H7 (cell line): ENCODE data around the gene LPP. TPM values are rescaled to one million over a fixed set of nuclear protein-coding genes. Genes with fewer than 3 reads are reported as not detected.

Experiments used
- DNase-seq: peaks from one replicate; pipeline ENCODE4 v3.0.0; 2012
- H3K27me3 ChIP-seq: 2 replicates; pipeline ENCODE4 v1.6.0; 2011; ENCODE audit warnings: mild to moderate bottlenecking, low read length; ENCODE audit not compliant: control insufficient read depth, insufficient read depth
- H3K36me3 ChIP-seq: replicated peaks from 2 replicates; pipeline ENCODE4 v1.5.1; 2011; ENCODE audit warnings: low read length; ENCODE audit not compliant: control insufficient read depth, insufficient read depth
- H3K4me3 ChIP-seq: 2 replicates; pipeline ENCODE4 v1.5.1; 2011; ENCODE audit warnings: low read depth, mild to moderate bottlenecking, control low read depth, low read length, moderate library complexity; ENCODE audit not compliant: insufficient read depth
- total RNA-seq: library from RNA; depleted of rRNA; stranded (reverse); fragments of >200 nt; shearing (Covaris generic); gene quantifications from 2 replicates; pipeline ENCODE4 v1.2.3, GENCODE V29; 2014

LPP gene
- total RNA-seq, 1 experiment from 2014 or later: 14.5 TPM

DNA sequence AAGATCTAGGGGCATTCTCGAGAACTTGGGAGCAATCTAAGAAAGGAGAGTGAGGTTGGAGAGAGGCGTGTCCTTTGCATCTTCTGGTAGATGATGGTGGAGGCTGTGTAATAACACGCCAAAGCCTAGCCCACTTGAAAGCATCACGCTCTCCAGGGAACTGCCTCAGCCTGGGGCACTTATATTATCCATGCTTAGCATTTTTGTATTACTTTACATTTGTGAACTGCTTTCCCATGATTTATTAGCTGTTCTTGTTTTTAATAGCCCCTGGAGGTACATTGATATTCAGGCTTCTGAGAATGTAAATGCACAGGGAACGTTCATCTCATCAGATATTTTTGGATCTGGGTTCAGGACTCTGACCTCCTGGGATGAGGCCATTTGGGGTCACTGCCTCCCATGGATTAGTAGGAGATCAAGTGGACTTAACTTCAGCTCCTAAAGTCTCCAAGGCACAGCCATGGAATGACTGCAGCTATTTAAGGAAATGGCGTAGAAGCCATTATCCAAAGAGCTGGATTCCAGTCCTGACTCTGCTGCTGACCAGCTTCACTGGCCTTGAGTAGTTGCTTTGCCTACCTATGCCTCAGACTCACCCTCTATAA is 124.9 kb downstream of the LPP start:
- H3K36me3 ChIP-seq: no peaks in the 10 kb centered on the region
- H3K27me3 ChIP-seq: no peaks in the 10 kb centered on the region
- no peak for DNase-seq
- H3K4me3 ChIP-seq: no peak overlapping the region

DNA sequence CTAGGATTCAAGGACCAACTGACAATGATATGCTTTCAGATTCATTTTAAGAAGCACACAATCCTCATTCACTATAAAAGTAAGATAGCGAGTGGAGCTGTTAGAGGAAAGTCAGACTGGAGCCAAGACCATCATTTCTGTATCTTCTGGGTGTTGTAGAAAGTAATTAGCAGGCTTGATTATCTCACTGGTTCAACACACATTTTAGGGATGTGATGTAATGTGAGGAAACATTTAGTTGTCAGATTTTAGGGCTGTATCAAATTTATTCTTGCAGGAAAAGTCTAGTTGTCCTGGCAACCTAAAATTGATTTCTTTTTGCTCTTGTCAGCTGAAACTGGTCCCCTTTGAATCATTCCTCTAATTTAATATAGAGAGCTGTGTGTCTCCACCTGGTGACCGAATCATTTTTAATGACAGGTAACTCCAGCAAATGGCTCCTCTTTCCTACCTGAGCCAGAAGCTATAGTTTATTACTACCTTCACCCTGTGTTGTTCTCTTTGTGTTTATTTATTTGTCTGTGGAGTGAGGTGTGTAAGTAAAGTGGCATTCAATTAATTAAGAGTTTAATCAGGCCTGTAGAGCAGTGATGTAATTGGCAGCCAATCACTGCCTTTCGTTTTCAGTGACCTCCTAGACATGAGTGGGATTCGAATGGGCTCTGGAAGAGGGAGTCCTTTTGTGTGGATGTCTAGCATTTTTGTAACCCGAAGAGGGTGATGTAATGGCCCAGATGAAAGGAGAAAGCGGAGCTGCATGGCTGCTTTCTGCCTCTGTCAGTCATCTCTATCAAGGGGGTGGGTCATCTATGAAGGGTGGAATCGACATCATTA is 125.8 kb downstream of the LPP start:
- H3K36me3 ChIP-seq: no peaks in the 10 kb centered on the region
- no peak for DNase-seq
- H3K27me3 ChIP-seq: no peaks in the 10 kb centered on the region
- no peak overlapping the region for H3K4me3 ChIP-seq

DNA sequence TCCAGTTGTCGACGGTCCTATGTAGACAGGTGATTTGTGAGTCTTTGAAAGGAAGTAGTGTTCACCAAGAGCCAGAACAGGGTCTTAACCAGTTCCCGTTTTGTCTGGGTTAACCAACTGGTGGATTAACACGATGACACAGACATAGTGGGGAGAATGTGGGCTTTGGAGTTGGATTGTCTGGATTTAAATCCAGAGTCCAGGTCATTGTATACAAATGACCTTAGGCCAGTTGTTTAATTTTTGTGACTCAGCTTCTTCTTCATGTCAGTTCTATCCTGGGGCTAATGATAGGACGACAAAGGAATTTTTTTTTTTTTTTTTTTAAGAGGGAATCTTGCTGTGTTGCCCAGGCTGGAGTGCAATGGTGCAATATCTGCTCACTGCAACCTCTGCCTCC is 126.7 kb downstream of the LPP start:
- Histone ChIP-seq H3K36me3 (no peaks in the 10 kb centered on the region), H3K27me3 (no peaks in the 10 kb centered on the region), H3K4me3 (no peak overlapping the region)
- DNase-seq: no peak

DNA sequence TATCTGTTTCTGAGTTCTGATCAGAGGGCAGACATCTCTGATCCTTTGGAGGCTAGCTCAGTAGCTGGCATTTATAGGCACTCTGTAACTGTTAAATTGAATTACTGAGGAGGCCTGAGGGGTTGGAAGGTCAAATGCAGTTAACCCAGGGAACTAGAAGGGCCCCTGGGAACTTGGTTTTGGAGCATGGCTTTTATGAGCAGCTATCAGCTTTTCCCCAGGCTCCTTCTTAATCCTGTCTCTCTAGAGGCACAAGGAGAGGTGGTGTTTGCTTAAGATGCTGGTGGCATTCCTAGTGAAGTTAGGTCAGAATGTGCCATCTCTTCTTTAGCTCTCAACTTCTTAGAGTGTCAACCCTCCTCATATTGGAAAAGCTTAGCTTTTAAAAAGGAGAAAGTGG is 128.9 kb downstream of the LPP start:
- H3K4me3 ChIP-seq: no peak overlapping the region
- H3K36me3 ChIP-seq: no peaks in the 10 kb centered on the region
- no peaks in the 10 kb centered on the region for H3K27me3 ChIP-seq
- no peak for DNase-seq

DNA sequence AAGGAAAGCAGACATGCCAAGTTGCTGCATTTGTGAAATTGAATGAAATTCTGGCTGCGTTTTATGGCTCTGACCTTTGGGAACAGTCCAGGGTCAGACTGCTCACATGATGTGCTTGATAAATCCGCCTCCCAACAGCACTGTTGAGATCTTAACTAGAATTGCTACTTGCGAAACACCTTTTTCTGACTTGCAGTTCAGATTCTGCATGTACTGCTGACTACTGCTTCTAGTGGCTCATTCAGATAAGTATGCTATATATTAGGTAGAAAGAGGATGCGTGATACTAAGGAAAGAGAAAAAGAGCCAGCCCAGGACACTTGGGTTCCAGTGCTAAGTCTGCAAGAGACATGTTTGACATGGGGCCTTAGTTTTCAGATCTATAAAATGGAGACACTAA is 129.4 kb downstream of the LPP start:
- DNase-seq: no peak
- no peak overlapping the region for H3K4me3 ChIP-seq

DNA sequence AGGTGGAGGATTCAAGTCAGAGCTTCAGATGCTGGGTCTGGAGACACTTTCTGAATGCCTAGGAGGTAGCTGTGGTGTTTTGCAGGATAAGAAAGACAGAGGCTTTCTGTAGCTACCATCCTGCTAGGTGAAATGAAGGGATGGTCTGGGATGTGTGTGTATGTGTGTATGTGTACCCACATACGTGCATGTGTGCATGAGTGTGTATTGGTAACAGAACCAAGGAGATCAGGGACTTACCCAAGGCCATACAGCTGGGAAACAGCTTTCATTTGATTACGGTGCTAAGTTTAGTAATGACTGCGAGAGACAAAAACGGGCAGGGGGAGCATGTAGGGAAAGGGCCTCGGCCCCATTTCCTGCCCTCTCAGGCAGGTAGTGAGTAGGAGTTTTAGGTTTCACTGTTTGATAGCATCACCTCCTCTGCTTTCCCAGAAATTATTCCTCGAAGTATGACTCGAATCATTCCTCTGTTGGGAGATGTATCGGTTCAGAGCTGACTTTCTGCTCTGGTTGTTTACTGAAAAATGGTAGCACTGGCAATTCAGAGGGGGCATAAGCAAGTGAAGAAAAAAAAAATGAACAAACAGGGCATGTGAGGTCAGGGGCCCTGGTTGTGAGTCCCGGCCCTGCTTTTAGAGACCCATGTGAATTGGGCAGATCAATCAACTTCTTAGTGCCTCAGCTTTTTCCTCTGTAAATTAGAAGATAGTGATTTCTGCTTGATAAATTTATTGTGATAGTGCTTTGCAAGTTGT is 130.7 kb downstream of the LPP start:
- H3K4me3 ChIP-seq: no peak overlapping the region
- H3K27me3 ChIP-seq: no peaks in the 10 kb centered on the region
- DNase-seq: no peak

More for the DNA sequence above, 129.4 kb downstream of the LPP start:
- H3K36me3 ChIP-seq: no peaks in the 10 kb centered on the region
- no peaks in the 10 kb centered on the region for H3K27me3 ChIP-seq

DNA sequence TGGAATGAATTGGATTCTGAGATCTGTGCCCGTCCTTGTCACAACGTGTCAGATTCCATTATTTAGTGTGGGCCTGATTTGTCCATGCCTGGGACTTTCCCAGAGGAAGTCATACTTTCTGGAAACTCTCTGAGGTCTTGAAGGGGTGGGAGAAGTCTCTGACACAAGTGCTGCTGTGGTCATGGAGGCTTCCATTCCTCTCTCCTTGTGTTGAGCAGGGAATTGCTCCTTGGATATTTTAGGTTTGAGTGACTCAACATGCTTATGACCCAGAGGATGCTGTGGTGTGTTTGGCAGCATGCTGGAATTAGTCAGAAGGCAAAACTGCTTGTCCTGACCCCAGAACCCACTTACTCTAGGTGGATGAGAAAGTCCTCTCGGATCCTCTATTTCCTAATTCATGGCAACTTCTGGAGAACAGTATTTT is 132.1 kb downstream of the LPP start:
- Histone ChIP-seq H3K27me3 (no peaks in the 10 kb centered on the region), H3K4me3 (no peak overlapping the region), H3K36me3 (no peaks in the 10 kb centered on the region)
- DNase-seq: no peak

More for the DNA sequence above, 130.7 kb downstream of the LPP start:
- no peaks in the 10 kb centered on the region for H3K36me3 ChIP-seq

DNA sequence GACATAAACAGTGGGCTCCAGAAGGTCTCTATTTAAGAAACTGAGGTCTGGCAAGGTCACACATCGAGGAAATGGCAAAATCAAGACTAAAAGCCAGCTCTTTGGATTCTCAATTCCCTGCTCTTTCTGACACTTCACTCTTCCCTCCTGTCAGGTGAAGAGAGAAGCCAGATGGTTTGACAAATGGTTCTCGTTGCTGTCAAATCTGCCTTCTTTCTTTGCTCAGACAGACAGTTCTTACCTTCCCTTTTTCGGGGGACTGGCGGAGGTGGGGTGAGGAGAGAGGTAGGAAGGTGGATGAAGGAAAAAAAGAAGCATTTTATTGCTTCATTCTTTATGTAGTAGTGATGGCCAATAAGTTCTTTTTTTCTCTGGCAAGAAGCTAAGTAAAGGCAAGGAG is 133.4 kb downstream of the LPP start:
- no peak for DNase-seq
- Histone ChIP-seq H3K27me3 (no peaks in the 10 kb centered on the region), H3K4me3 (no peak overlapping the region), H3K36me3 (no peaks in the 10 kb centered on the region)

DNA sequence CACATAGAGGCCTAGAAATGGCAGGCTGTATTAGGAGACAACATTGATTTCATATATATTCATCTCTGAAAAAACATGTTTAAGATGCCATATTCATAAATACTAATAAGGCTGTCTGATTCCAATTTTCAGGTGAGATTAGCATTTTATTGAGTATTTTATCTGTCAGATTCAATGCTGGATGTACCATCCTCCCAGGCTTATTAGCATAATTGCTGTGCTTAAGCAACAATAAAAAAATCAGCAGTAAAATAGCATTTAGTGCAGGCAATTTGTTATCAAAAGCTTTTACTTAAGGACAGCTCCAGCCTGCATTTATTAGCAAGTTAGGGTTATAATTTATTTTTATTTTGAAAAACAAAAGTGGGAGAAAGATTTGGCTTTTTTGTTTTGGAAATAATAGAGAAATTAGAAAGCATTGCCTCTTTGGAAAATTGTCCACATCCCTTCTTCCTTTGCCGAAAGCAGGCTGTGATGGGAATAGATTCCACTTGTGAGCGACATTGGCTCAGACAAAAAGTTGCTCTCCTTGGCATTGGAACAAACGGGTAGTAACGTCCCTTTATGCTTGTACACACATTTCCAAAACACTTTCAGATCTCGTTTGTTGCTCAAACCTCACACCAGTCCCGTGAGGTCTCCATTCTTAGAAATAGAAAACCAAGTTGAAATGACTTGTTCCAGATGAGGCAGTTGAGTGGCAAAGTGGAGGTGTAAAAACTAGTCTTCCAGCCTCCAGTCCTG is 134.0 kb downstream of the LPP start:
- H3K36me3 ChIP-seq: no peaks in the 10 kb centered on the region
- H3K27me3 ChIP-seq: no peaks in the 10 kb centered on the region
- no peak overlapping the region for H3K4me3 ChIP-seq
- DNase-seq: no peak

DNA sequence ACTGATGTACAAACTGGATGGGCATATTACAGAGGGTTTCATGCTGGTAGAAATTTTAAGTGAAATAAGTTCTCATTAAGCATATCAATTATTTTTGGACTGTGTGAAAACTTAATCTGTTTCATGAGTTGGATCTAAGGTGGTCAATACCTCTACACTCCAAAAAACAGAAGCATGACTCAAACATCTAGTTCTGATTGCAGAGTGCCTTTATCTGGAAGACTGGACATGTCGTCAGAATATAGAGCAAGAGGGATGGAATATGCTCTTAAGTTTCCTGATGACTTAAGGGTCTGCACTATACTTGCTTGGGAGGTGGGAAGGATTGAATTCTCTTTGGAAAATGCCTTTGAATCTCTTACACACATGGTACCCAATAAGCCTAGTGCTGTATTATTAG is 138.3 kb downstream of the LPP start:
- Histone ChIP-seq H3K36me3 (no peaks in the 10 kb centered on the region), H3K27me3 (no peaks in the 10 kb centered on the region), H3K4me3 (no peak overlapping the region)
- no peak for DNase-seq

DNA sequence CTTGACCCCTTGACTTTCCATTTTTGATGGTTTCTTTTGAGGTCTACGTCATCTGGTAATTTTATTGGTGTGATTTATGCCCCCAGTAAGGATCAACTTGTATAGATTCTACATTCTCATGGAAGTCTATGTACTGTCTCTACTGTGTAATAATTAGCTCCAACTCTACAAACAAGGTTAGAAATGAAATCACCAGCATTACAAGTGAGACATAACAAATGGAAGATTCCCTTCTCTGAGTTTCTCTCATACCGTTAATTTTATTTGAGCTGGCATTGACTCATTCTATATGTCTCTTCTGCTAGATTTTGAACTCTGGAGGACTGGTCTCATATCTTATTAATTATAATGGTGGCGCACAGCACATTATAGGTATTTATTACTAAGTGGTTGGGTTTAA is 138.9 kb downstream of the LPP start:
- Histone ChIP-seq H3K36me3 (no peaks in the 10 kb centered on the region), H3K4me3 (no peak overlapping the region), H3K27me3 (no peaks in the 10 kb centered on the region)
- no peak for DNase-seq

DNA sequence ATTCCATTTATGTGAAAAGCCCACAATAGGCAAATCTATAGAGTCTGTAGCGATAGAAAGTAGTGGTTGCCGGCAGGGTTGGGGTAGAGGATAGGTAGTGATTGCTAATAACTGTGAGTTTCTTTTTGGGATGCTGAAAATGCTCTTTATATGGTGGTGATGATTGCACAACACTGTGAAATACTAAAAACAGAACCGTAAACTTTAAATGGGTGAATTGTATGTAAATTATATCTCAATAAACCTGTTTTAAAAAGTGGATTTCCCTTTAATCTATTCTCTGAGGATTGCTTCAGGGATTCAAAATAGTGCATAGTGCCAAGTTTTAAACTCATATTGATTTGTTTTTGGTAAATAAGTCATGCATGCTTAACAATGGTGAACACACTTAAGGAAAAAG is 140.2 kb downstream of the LPP start:
- Histone ChIP-seq H3K36me3 (no peaks in the 10 kb centered on the region), H3K4me3 (no peak overlapping the region), H3K27me3 (no peaks in the 10 kb centered on the region)
- no peak for DNase-seq

DNA sequence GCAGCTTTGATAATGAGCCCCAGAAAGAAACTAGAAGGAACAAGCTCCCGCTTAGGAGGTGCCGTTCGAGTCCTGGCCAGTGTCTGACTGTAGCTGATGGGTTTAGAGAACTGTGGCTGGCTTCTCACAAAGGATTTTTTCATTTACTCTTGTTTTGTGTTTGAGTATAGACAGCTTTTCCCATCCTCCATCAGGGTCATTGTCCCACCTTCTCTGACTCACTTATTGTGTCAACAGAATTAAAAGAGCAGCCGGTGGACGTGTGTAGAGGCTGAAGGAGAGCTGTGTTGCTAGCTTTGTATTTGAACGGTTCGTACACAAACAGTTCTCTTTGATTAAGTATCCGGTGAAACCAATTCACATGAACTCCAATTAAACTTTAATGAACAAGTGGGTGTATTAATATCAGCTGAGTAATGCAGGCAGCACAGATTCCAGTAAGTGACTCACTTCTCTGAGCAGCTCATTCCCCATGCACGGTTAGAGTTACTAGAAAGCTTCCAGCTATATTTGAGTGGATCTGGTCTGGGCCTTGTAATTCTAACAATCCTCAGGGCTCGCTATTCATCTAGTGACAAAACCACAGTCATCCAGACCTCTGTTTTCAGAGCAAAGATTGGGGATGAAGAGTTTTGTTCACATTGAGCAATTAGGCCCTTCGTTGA is 141.0 kb downstream of the LPP start:
- H3K27me3 ChIP-seq: no peaks in the 10 kb centered on the region
- DNase-seq: no peak
- no peaks in the 10 kb centered on the region for H3K36me3 ChIP-seq
- no peak overlapping the region for H3K4me3 ChIP-seq

DNA sequence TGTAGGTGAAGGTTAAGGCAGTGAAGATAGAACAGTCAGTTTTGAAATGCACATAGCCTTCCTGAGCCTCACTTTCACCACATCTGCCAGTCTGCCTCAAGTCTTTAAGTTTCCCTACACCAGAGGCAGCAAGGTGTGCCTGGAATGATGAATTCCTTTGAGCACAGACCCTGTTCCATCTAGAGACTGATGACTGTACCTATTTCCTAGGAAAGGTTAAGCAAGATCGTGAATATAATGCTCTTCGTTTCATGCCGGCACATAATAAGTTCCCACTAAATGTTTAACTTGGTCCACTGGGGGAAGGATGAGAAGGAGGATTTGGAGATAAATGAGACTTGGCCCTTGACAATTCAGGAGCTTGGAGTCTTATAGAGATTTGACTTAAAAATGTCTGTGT is 141.9 kb downstream of the LPP start:
- no peaks in the 10 kb centered on the region for H3K36me3 ChIP-seq
- DNase-seq: no peak
- no peak overlapping the region for H3K4me3 ChIP-seq
- H3K27me3 ChIP-seq: no peaks in the 10 kb centered on the region
